LoVo (cell line): ENCODE data around the gene AJM1.

Experiments used
- DNase-seq: peaks from one replicate; pipeline ENCODE4 v3.0.0-alpha.2; 2016; ENCODE audit warnings: low spot score

AJM1 gene

GRCh38 chr9:136808075-136808805 lies 34.0 kb upstream of the AJM1 start:
- no peak for DNase-seq

- no peak for DNase-seq
Observed at GRCh38 chr9:136808806-136809158, 33.5 kb upstream of the AJM1 start.

- DNase-seq, result no peak
Observed at GRCh38 chr9:136814725-136815421, 27.4 kb upstream of the AJM1 start.

GRCh38 chr9:136815422-136815782 lies 26.9 kb upstream of the AJM1 start:
- DNase-seq, result no peak

GRCh38 chr9:136820971-136821825 lies 21.1 kb upstream of the AJM1 start:
- no peak for DNase-seq

- no peak for DNase-seq
Observed at GRCh38 chr9:136821826-136822544, 20.3 kb upstream of the AJM1 start.

- no peak for DNase-seq
Observed at GRCh38 chr9:136823136-136824046, 18.9 kb upstream of the AJM1 start.

GRCh38 chr9:136824496-136825225 lies 17.6 kb upstream of the AJM1 start:
- DNase-seq, result no peak

GRCh38 chr9:136825295-136826187 lies 16.7 kb upstream of the AJM1 start:
- no peak for DNase-seq

GRCh38 chr9:136826188-136826541 lies 16.1 kb upstream of the AJM1 start:
- DNase-seq, result no peak

- no peak for DNase-seq
Observed at GRCh38 chr9:136826703-136827582, 15.3 kb upstream of the AJM1 start.

- no peak for DNase-seq
Observed at GRCh38 chr9:136827794-136828473, 14.3 kb upstream of the AJM1 start.

GRCh38 chr9:136828474-136829140 lies 13.7 kb upstream of the AJM1 start:
- no peak for DNase-seq

- no peak for DNase-seq
Observed at GRCh38 chr9:136829412-136829811, 12.9 kb upstream of the AJM1 start.

- DNase-seq, result no peak
Observed at GRCh38 chr9:136829981-136830885, 12.0 kb upstream of the AJM1 start.

- DNase-seq, result no peak
Observed at GRCh38 chr9:136831002-136831719, 11.1 kb upstream of the AJM1 start.
